CD4-positive, alpha-beta T cell (primary cell): ENCODE measurements around the gene GIGYF1. TPM values are rescaled to one million over a fixed set of nuclear protein-coding genes. Genes with fewer than 3 reads are reported as not detected.

Source experiments
- ATAC-seq: fragments of 200-7000 bp; cut with Tn5 transposase; one replicate; pipeline ENCODE4 v1.10.0; 2022; ENCODE audit warnings: mild to moderate bottlenecking; ENCODE audit not compliant: poor library complexity
- CTCF ChIA-PET: fragments of 350-600 bp; sonication (Branson Sonifier 250); formaldehyde crosslinking; loops from one replicate; lab custom pipeline; 2021; ENCODE audit warnings: antibody characterized with exemption, inconsistent platforms; lab: Charles Lee
- POLR2A ChIA-PET: fragments of 350-600 bp; sonication (Branson Sonifier 250); formaldehyde crosslinking; loops from one replicate; lab custom pipeline; 2021; ENCODE audit warnings: antibody characterized with exemption, inconsistent platforms; lab: Charles Lee
- DNase-seq, 14 experiments: peaks; one replicate each; pipeline ENCODE4 v3.0.0-alpha.2; 2013 to 2020; ENCODE audit warnings: mixed read lengths in 2 of 14
- H3K27ac ChIP-seq, 2 donors: one replicate each; pipeline versions ENCODE4 v1.5.1 to v1.7.0; 2013; ENCODE audit warnings: low read length in 2 of 2, low read depth in 1 of 2, mild to moderate bottlenecking in 1 of 2
- H3K27me3 ChIP-seq, 2 experiments: 1 replicate in 1 of 2; 2 replicates in 1 of 2; pipeline versions ENCODE4 v1.6.1 to v1.7.0; 2013; ENCODE audit warnings: low read length in 2 of 2, control low read depth in 1 of 2, mild to moderate bottlenecking in 1 of 2, moderate library complexity in 1 of 2; ENCODE audit not compliant: insufficient read depth in 2 of 2, control insufficient read depth in 1 of 2
- H3K36me3 ChIP-seq: one replicate; pipeline ENCODE4 v1.6.1; 2013; ENCODE audit warnings: low read length, control low read depth; ENCODE audit not compliant: insufficient read depth
- H3K4me1 ChIP-seq: one replicate; pipeline ENCODE4 v1.6.1; 2013; ENCODE audit warnings: low read length, control low read depth; ENCODE audit not compliant: insufficient read depth
- H3K4me3 ChIP-seq: one replicate; pipeline ENCODE4 v1.5.1; 2013; ENCODE audit warnings: mild to moderate bottlenecking, low read length, moderate library complexity
- H3K9me3 ChIP-seq, 2 experiments: 1 replicate in 1 of 2; 2 replicates in 1 of 2; pipeline versions ENCODE4 v1.6.1 to v1.7.0; 2013; ENCODE audit warnings: low read length in 2 of 2, mild to moderate bottlenecking in 2 of 2, control low read depth in 1 of 2, moderate library complexity in 1 of 2; ENCODE audit not compliant: control insufficient read depth in 1 of 2, insufficient read depth in 1 of 2
- H3K27ac Mint-ChIP-seq: one replicate; pipeline ENCODE4 v1.8.0; 2020; ENCODE audit warnings: mixed read lengths
- H3K27me3 Mint-ChIP-seq: one replicate; pipeline ENCODE4 v1.8.0; 2021; ENCODE audit warnings: mixed read lengths
- H3K36me3 Mint-ChIP-seq: one replicate; pipeline ENCODE4 v1.8.0; 2021; ENCODE audit warnings: low read depth, mixed read lengths
- H3K4me1 Mint-ChIP-seq: one replicate; pipeline ENCODE4 v1.8.0; 2021; ENCODE audit warnings: low read depth, mixed read lengths
- H3K4me3 Mint-ChIP-seq: one replicate; pipeline ENCODE4 v1.8.0; 2020; ENCODE audit warnings: mild to moderate bottlenecking, mixed read lengths
- H3K9me3 Mint-ChIP-seq: one replicate; pipeline ENCODE4 v1.8.0; 2020; ENCODE audit warnings: mixed read lengths
- intact Hi-C, 2 experiments: fragments of 100-400 bp; cut with DNase I in 1 of 2; cut with micrococcal nuclease in 1 of 2; formaldehyde crosslinking; loops; one replicate each; pipeline versions ENCODE4 v1.15.1 to v1.9.0; 2023 to 2025; cut with DNase I, micrococcal nuclease
- total RNA-seq, 174 experiments: library from RNA in 2 of 174; stranded (reverse) in 2 of 174; gene quantifications; one replicate each; pipeline ENCODE4 v1.2.3 and lab custom pipeline; 2021 to 2026
- TF ChIP-seq, protein P1 (sequence below): fragments of 200-600 bp; IDR thresholded peaks from one replicate; pipeline ENCODE4 v1.8.0; 2022; ENCODE audit warnings: antibody characterized with exemption, mild to moderate bottlenecking

GIGYF1 gene
- total RNA-seq, 2 experiments from 2014 or later: 75.5 to 78.8 TPM

- H3K9me3 Mint-ChIP-seq: no peaks in the 10 kb centered on the region
- peak overlapping the region; percentile 94 for H3K4me3 ChIP-seq
- intact Hi-C loops: loop anchor here (2.0 to 5.0 kb wide), 5 partner anchors 47 to 237 kb away; partner anchors contain the start of genes MOSPD3 (in 1 of the 2), PPP1R35 (in 1 of the 2) and TSC22D4 (in 1 of the 2)
- TF ChIP-seq, protein P1, sequence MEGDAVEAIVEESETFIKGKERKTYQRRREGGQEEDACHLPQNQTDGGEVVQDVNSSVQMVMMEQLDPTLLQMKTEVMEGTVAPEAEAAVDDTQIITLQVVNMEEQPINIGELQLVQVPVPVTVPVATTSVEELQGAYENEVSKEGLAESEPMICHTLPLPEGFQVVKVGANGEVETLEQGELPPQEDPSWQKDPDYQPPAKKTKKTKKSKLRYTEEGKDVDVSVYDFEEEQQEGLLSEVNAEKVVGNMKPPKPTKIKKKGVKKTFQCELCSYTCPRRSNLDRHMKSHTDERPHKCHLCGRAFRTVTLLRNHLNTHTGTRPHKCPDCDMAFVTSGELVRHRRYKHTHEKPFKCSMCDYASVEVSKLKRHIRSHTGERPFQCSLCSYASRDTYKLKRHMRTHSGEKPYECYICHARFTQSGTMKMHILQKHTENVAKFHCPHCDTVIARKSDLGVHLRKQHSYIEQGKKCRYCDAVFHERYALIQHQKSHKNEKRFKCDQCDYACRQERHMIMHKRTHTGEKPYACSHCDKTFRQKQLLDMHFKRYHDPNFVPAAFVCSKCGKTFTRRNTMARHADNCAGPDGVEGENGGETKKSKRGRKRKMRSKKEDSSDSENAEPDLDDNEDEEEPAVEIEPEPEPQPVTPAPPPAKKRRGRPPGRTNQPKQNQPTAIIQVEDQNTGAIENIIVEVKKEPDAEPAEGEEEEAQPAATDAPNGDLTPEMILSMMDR: no peak
- no peaks in the 10 kb centered on the region for H3K9me3 ChIP-seq
- H3K4me3 Mint-ChIP-seq: peak overlapping the region; percentile 99
- CTCF ChIA-PET: interaction anchor here (0.7 to 1.4 kb wide), 3 partner anchors 31 to 224 kb away, joined by 3 to 6 read pairs (median 5); partner anchors contain the start of gene MOSPD3
- H3K27me3 Mint-ChIP-seq: no peaks in the 10 kb centered on the region
- peaks cover 38% of the 10 kb centered on the region for H3K4me1 ChIP-seq
- H3K27ac Mint-ChIP-seq: peak overlapping the region; percentile 92
- H3K36me3 Mint-ChIP-seq: peaks cover 46% of the 10 kb centered on the region
- ATAC-seq (peak; percentile 0), DNase-seq (peak in 4 of 14 experiments; percentile 26 to 63 (median 47))
- H3K27me3 ChIP-seq: no peaks in the 10 kb centered on the region
- POLR2A ChIA-PET: interaction anchor here (0.7 to 10.6 kb wide), 12 partner anchors 17 to 548 kb away, joined by 3 to 92 read pairs (median 4); partner anchors contain the start of genes FBXO24, GIGYF1, LRCH4 and MBLAC1
- peaks cover 29% of the 10 kb centered on the region for H3K4me1 Mint-ChIP-seq
- peaks cover 33% of the 10 kb centered on the region for H3K36me3 ChIP-seq
- peak overlapping the region; percentile 86 to 90 for H3K27ac ChIP-seq
Measured at GRCh38 chr7:100674411-100675104, 19.5 kb downstream of the GIGYF1 start.

- Histone ChIP-seq H3K4me3 (peak overlapping the region; percentile 94), H3K27me3 (no peaks in the 10 kb centered on the region), H3K9me3 (no peaks in the 10 kb centered on the region), H3K27ac (peak overlapping the region; percentile 86 to 90), H3K4me1 (peaks cover 33% of the 10 kb centered on the region), H3K36me3 (peaks cover 27% of the 10 kb centered on the region)
- no peak for ATAC-seq
- ChIA-PET POLR2A (interaction anchor here (0.7 to 10.6 kb wide), 9 partner anchors 20 to 547 kb away, joined by 3 to 92 read pairs (median 6); partner anchors contain the start of genes FBXO24, GIGYF1, LRCH4 and MBLAC1), CTCF (interaction anchor here (0.7 to 1.4 kb wide), 2 partner anchors 31 to 223 kb away, joined by 5 to 6 read pairs; no protein-coding TSS in a partner anchor)
- peak in 9 of 14 experiments; percentile 23 to 69 (median 38) for DNase-seq
- TF ChIP-seq, protein P1: no peak
- intact Hi-C loops: loop anchor here (1.0 to 5.0 kb wide), 9 partner anchors 19 to 237 kb away; partner anchors contain the start of genes MOSPD3 (in 2 of the 2) and PPP1R35 (in 1 of the 2)
- H3K9me3 Mint-ChIP-seq: no peaks in the 10 kb centered on the region
- peaks cover 24% of the 10 kb centered on the region for H3K4me1 Mint-ChIP-seq
- H3K36me3 Mint-ChIP-seq: peaks cover 40% of the 10 kb centered on the region
- no peaks in the 10 kb centered on the region for H3K27me3 Mint-ChIP-seq
- peak overlapping the region; percentile 99 for H3K4me3 Mint-ChIP-seq
- peak overlapping the region; percentile 92 for H3K27ac Mint-ChIP-seq
Measured at GRCh38 chr7:100673942-100674410, 20.1 kb downstream of the GIGYF1 start.

DNA sequence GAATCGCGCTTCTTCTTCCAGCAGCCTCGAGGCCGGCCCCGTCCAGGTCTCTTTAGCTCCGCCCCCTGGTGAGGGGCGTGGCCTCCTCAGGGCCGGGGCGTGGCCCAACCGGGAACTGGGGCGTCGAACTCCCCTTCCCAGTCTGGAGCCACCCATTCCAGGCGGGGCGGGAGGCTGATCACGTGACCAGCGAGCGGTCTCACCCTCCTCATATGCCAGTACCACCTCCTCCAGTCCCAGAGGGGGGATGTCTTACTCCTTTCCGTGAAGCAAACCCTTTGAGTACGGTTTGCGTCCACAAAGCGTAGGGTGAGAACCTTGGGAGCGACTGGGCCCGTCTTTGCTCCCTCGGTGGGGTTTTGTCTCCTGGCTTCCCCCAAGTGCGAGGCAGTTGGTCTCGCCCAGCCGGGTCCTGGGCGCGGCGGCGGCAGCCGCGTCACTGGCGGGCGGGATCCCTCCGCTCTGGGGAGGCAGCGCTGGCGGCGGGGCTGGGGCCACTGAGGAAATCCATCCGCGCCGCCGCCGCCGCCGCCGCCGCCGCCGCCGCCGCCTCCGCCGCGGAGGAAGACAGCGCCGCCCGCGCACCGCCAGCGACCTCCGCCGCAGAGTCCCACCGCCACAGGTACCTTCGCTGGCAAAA lies 20.6 kb downstream of the GIGYF1 start, which contains the start of gene GNB2:
Gene GNB2, plus strand, starts transcription at position 439 of the 640 bp plus-strand sequence. CDS start 2,526 bp downstream, outside the sequence.
- Histone ChIP-seq H3K4me3 (peak within 1 kb of the TSS; percentile 94), H3K27me3 (no peaks in the 10 kb centered on the region), H3K9me3 (no peaks in the 10 kb centered on the region), H3K4me1 (peaks cover 33% of the 10 kb centered on the region), H3K27ac (peak within 1 kb of the TSS; percentile 89 to 94), H3K36me3 (peaks cover 22% of the 10 kb centered on the region)
- Mint-ChIP-seq H3K4me3 (peak within 1 kb of the TSS; percentile 99), H3K9me3 (no peaks in the 10 kb centered on the region), H3K36me3 (peaks cover 37% of the 10 kb centered on the region), H3K27me3 (no peaks in the 10 kb centered on the region), H3K4me1 (peaks cover 22% of the 10 kb centered on the region), H3K27ac (peak within 1 kb of the TSS; percentile 92)
- intact Hi-C loops: loop anchor here (1.0 to 5.0 kb wide), 7 partner anchors 20 to 236 kb away; partner anchors contain the start of genes MOSPD3 (in 1 of the 2) and PPP1R35 (in 1 of the 2)
- TF ChIP-seq, protein P1: no peak
- ATAC-seq (peak; percentile 51), DNase-seq (peak; percentile 91 to 99 (median 97))
- POLR2A ChIA-PET: interaction anchor here (0.5 to 1.6 kb wide), 12 partner anchors 9 to 245 kb away, joined by 3 to 17 read pairs (median 4); partner anchors contain the start of genes FBXO24, LRCH4, MOSPD3 and POP7
- CTCF ChIA-PET: interaction anchor here (0.8 to 1.6 kb wide), 3 partner anchors 39 to 44 kb away, joined by 3 to 4 read pairs (median 4); no protein-coding TSS in a partner anchor
